Measurements from ENCODE around the gene YLPM1. TPM values are rescaled to one million over a fixed set of nuclear protein-coding genes. Genes with fewer than 3 reads are reported as not detected.

The YLPM1 gene
- total and polyA plus RNA-seq, 2 donors (not counting 1 experiment from before 2014, with no cell fraction given) = 9.7 to 31.9 TPM

- no peaks in the 10 kb centered on the region for H4K20me1 ChIP-seq (ENCODE audit: control insufficient read depth, extremely low read depth, insufficient read depth, low read length)
- no peak overlapping the region for H3K9ac ChIP-seq (ENCODE audit: insufficient read depth, low read length)
- no peaks in the 10 kb centered on the region for H3K9me3 ChIP-seq (ENCODE audit: control insufficient read depth, insufficient read depth, low read depth, low read length)
- no peaks in the 10 kb centered on the region for H3K27me3 ChIP-seq (ENCODE audit: control insufficient read depth, insufficient read depth, low read length)
- peak in 1 of 2 donors; percentile 30 for DNase-seq (ENCODE audit: low read depth in 2 of 2)
- H3K79me2 ChIP-seq (ENCODE audit: control insufficient read depth, insufficient read depth, low read length) = no peaks in the 10 kb centered on the region
- no peak overlapping the region for H3K4me3 ChIP-seq (replicated peaks in 1 of 4; ENCODE audit: control extremely low read depth in 1 of 4, insufficient read depth in 1 of 4, low read depth in 3 of 4, low read length in 4 of 4)
- no peak overlapping the region for H3K4me2 ChIP-seq (ENCODE audit: extremely low read depth, insufficient read depth, low read length)
- H3K36me3 ChIP-seq (ENCODE audit: control insufficient read depth, insufficient read depth, low read length) = no peaks in the 10 kb centered on the region
- TF ChIP-seq EZH2 (IDR thresholded peaks at IDR 0.05; ENCODE audit: low read length, missing control alignments) (no peak), CTCF (conservative IDR thresholded peaks at IDR 0.05 in 1 of 2, IDR thresholded peaks at IDR 0.05 in 1 of 2; ENCODE audit: low read depth in 1 of 2, low read length in 2 of 2) (no peak)
- peaks cover 32% of the 10 kb centered on the region for H3K4me1 ChIP-seq (ENCODE audit: control insufficient read depth, extremely low read depth, insufficient read depth, low read length)
- no peak overlapping the region for H3K27ac ChIP-seq (ENCODE audit: insufficient read depth, low read length)
- H2AFZ ChIP-seq (ENCODE audit: low read length) = no peak overlapping the region
These were observed 85.7 kb downstream of the YLPM1 start for GRCh38 chr14:74848768-74849167.

- no peaks in the 10 kb centered on the region for H4K20me1 ChIP-seq (ENCODE audit: control insufficient read depth, extremely low read depth, insufficient read depth, low read length)
- peak; percentile 55 to 82 for DNase-seq (ENCODE audit: low read depth in 2 of 2)
- H3K4me1 ChIP-seq (ENCODE audit: control insufficient read depth, extremely low read depth, insufficient read depth, low read length) = peaks cover 19% of the 10 kb centered on the region
- H3K9ac ChIP-seq (ENCODE audit: insufficient read depth, low read length) = no peak overlapping the region
- peak overlapping the region in 1 of 4 experiments; percentile 1 for H3K4me3 ChIP-seq (replicated peaks in 1 of 4; ENCODE audit: control extremely low read depth in 1 of 4, insufficient read depth in 1 of 4, low read depth in 3 of 4, low read length in 4 of 4)
- no peaks in the 10 kb centered on the region for H3K27me3 ChIP-seq (ENCODE audit: control insufficient read depth, insufficient read depth, low read length)
- peak overlapping the region; percentile 74 for H3K4me2 ChIP-seq (ENCODE audit: extremely low read depth, insufficient read depth, low read length)
- H2AFZ ChIP-seq (ENCODE audit: low read length) = no peak overlapping the region
- H3K36me3 ChIP-seq (ENCODE audit: control insufficient read depth, insufficient read depth, low read length) = no peaks in the 10 kb centered on the region
- no peak for TF ChIP-seq CTCF (conservative IDR thresholded peaks at IDR 0.05 in 1 of 2, IDR thresholded peaks at IDR 0.05 in 1 of 2; ENCODE audit: low read depth in 1 of 2, low read length in 2 of 2)
- no peak for TF ChIP-seq EZH2 (IDR thresholded peaks at IDR 0.05; ENCODE audit: low read length, missing control alignments)
- H3K9me3 ChIP-seq (ENCODE audit: control insufficient read depth, insufficient read depth, low read depth, low read length) = no peaks in the 10 kb centered on the region
- peak overlapping the region; percentile 86 for H3K27ac ChIP-seq (ENCODE audit: insufficient read depth, low read length)
- no peaks in the 10 kb centered on the region for H3K79me2 ChIP-seq (ENCODE audit: control insufficient read depth, insufficient read depth, low read length)
These were observed 89.9 kb downstream of the YLPM1 start for GRCh38 chr14:74852922-74853530.

GRCh38 chr14:74853581-74853980 is 90.5 kb downstream of the YLPM1 start:
- Histone ChIP-seq H3K4me3 (replicated peaks in 1 of 4; ENCODE audit: control extremely low read depth in 1 of 4, insufficient read depth in 1 of 4, low read depth in 3 of 4, low read length in 4 of 4) (no peak overlapping the region), H3K4me1 (ENCODE audit: control insufficient read depth, extremely low read depth, insufficient read depth, low read length) (peaks cover 15% of the 10 kb centered on the region), H3K4me2 (ENCODE audit: extremely low read depth, insufficient read depth, low read length) (peak overlapping the region; percentile 77), H3K79me2 (ENCODE audit: control insufficient read depth, insufficient read depth, low read length) (no peaks in the 10 kb centered on the region), H3K27me3 (ENCODE audit: control insufficient read depth, insufficient read depth, low read length) (no peaks in the 10 kb centered on the region), H4K20me1 (ENCODE audit: control insufficient read depth, extremely low read depth, insufficient read depth, low read length) (no peaks in the 10 kb centered on the region), H3K36me3 (ENCODE audit: control insufficient read depth, insufficient read depth, low read length) (no peaks in the 10 kb centered on the region), H3K9me3 (ENCODE audit: control insufficient read depth, insufficient read depth, low read depth, low read length) (no peaks in the 10 kb centered on the region), H3K9ac (ENCODE audit: insufficient read depth, low read length) (no peak overlapping the region), H2AFZ (ENCODE audit: low read length) (no peak overlapping the region), H3K27ac (ENCODE audit: insufficient read depth, low read length) (peak overlapping the region; percentile 86)
- no peak for TF ChIP-seq EZH2 (IDR thresholded peaks at IDR 0.05; ENCODE audit: low read length, missing control alignments)
- TF ChIP-seq CTCF (conservative IDR thresholded peaks at IDR 0.05 in 1 of 2, IDR thresholded peaks at IDR 0.05 in 1 of 2; ENCODE audit: low read depth in 1 of 2, low read length in 2 of 2) = no peak
- no peak for DNase-seq (ENCODE audit: low read depth in 2 of 2)
